Activated naive CD4-positive, alpha-beta T cell treated with Interleukin-2 at 50 U/mL for 16 hours (primary cell): Measurements from ENCODE around the gene CTXND2.
"Not testable (repeated sequence)": the region's sequence is repeated elsewhere in the genome, so short reads cannot be mapped to it uniquely, and the experiment has no call there.

ENCODE experiments used
- DNase-seq: peaks from one replicate; pipeline ENCODE4 v3.0.0-alpha.2; 2020

CTXND2 gene

GRCh38 chr1:150887018-150887417 lies at the start of gene CTXND2:
TSS of gene CTXND2 (plus strand) at chr1:150887136. CDS start at chr1:150912315, 25,179 bp downstream.
- no peak for DNase-seq

DNA sequence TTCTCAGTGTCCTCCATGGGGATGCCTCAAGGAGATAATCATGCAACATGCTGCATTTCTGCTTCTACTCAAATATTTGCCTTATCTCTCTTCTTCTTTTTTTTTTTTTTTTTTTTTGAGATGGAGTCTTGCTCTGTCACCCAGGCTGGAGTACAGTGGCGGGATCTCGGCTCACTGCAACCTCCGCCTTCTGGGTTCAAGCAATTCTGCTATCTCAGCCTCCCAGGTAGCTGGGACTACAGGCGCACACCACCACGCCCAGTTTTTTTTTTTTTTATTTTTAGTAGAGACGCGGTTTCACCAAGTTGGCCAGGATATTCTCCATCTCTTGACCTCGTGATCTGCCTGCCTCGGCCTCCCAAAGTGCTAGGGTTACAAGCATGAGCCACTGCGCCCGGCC lies 46.1 kb upstream of the CTXND2 start:
- DNase-seq: not testable (repeated sequence)

GRCh38 chr1:150841626-150842025 lies 45.3 kb upstream of the CTXND2 start:
- no peak for DNase-seq

- no peak for DNase-seq
These were observed 44.6 kb upstream of the CTXND2 start for GRCh38 chr1:150842343-150842742.

DNA sequence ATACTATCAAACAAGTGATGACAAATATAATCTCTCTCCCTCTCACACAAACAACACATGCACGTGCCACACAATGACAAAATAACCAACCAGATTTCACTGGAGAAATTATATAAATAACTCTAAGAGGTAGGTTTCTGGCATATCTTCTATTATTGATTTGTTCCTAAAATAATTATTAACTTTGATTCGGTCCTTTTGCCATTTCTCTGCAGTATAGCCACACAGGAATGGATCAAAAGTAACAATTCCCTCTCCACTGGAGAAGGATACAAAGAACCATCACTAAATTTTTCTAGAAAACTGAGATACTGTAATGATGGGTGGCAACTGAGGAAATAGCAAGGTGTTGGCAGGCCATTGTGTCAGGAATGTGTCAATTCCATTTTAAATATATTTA lies 44.0 kb upstream of the CTXND2 start:
- DNase-seq: no peak

DNA sequence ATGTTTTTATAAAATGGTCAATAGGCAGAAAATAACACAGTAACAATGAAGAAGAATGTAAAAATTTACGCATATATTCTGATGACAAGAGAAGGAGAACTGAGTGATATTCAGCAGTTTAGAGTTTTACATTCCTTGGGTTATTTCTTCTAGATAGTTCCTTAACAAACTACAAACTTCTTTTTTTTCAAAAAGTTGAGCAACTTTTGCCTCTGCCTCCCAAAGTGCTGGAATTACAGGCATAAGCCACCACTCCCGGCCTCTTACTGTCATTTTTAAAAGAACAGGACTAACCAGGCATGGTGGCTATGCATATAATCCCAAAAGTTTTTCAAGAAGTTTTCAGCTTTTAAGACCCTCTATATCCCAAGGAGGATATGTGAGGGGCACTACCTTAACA lies 43.5 kb upstream of the CTXND2 start:
- no peak for DNase-seq

DNA sequence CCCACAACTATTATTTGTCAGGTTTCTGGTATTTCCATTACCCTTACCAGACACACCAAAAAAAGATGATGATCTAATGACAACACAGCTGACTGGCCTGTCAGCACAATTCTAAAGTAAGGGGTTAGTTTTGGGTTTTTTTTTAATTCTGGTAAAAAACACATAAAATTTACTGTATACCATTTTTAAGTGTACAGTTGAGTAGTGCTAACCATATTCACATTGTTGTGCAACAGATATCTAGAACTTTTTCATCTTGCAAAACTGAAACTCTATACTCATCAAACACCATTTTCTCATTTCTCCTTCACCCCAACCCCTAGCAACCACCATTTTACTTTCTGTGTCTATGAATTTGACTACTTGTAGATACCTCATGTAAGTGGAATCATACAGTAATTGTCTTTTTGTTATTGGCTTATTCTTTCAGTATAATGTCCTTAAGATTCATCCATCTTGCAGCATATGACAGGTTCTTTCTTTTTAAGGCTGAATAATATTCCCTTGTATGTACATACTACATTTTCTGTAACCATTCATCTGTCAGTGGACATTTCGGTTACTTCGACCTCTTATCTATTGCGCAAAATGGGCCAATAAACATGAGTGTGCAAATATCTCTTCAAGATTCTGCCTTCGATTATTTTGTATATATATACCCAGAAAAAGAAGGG lies 40.3 kb upstream of the CTXND2 start:
- DNase-seq: no peak

DNA sequence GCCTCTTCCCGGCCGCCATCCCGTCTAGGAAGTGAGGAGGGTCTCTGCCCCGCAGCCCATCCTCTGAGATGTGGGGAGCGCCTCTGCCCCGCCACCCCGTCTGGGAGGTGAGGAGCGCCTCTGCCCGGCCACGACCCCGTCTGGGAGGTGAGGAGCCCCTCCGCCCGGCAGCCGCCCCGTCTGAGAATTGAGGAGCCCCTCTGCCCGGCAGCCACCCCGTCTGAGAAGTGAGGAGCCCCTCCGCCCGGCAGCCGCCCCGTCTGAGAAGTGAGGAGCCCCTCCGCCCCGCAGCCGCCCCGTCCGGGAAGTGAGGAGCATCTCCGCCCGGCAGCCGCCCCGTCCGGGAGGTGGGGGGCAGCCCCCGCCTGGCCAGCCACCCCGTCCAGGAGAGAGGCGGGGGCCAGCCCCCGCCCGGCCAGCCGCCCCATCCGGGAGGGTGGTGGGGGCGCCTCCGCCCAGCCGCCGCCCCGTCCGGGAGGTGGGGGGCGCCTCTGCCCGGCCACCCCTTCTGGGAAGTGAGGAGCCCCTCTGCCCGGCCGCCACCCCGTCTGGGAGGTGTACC lies 36.1 kb upstream of the CTXND2 start:
- DNase-seq: not testable (repeated sequence)

DNA sequence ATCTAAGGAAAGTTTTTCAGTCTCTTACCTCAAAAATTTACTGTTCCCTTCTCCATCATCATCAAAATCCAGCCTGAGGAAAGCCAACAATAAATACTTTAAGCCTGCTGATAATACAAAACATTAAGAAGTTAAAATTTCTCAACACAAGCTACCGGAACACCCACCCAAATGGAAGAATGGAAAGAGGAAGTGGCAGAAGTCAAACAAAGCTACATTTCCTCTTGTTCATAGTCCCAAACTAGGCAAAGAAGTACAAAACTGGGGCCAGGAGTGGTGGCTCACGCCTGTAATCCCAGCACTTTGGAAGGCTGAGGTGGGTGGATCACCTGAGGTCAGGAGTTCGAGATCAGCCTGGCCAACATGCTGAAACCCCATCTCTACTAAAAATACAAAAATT lies 34.2 kb upstream of the CTXND2 start:
- DNase-seq: not testable (repeated sequence)

DNA sequence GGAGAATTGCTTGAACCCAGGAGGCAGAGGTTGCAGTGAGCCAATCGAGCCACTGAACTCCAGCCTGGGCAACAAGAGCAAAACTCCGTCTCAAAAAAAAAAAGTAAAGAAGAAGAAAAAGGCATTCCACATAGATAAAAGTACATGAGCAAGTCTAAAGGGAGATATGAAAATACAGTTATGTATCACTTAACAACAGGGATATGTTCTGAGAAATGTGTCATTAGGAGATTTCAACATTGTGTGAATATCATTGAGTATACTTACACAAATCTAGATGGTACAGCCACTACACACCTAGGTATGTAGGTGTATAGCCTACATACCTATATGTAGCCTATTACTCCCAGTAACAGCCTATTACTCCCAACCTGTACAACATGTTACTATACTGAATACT lies 23.2 kb upstream of the CTXND2 start:
- DNase-seq: no peak

GRCh38 chr1:150864200-150864599 lies 22.7 kb upstream of the CTXND2 start:
- not testable (repeated sequence) for DNase-seq

DNA sequence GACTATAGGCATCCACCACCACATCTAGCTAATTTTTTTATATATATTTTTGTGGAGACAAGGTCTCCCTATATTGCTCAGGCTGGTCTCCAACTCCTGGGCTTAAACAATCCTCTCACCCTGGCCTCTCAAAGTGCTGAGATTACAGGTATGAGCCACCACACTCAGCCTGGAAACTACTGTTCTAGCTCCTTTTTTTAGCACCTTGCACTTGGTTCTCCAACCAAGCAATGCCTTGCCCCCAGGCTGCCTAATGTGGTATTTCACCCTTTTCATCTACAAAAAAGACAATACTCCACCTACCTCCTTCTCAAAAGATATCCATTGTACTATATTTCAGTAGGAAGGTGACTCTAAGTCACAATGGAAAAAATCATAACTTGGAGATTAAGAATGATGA lies 17.3 kb upstream of the CTXND2 start:
- DNase-seq: no peak

DNA sequence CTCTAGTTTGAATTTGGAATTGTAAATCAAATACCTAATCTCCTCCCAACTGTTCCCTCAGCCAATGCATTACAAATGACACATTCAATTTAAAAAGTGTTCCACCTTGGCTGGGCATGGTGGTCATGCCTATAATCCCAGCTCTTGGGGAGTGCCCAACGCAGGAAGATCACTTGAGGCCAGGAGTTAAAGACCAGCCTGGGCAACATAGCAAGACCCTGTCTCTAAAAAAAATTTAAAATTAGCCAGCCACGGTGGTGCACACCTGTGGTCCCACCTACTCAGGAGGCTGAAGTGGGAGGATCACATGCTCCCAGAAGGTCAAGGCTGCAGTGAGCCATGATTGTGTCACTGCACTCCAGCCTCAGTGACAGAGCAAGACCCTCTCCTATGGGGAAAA lies 14.4 kb upstream of the CTXND2 start:
- no peak for DNase-seq

DNA sequence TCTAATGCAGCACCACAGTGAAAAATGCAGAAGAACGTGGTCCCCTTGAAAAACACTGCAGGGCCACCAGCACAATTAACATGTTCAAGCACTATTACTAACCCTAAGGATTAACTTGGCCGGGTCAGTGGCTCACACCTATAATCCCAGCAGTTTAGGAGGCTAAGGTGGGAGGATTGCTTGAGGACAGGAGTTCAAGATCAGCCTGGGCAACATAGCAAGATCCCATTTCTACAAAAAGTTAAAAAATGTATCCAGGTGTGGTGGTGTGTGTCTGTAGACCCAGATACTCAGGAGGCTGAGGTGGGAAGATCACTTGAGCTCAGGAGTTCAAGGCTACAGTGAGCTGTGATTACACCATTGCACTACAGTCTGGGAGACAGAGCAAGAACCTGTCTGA lies 13.4 kb upstream of the CTXND2 start:
- DNase-seq: no peak

DNA sequence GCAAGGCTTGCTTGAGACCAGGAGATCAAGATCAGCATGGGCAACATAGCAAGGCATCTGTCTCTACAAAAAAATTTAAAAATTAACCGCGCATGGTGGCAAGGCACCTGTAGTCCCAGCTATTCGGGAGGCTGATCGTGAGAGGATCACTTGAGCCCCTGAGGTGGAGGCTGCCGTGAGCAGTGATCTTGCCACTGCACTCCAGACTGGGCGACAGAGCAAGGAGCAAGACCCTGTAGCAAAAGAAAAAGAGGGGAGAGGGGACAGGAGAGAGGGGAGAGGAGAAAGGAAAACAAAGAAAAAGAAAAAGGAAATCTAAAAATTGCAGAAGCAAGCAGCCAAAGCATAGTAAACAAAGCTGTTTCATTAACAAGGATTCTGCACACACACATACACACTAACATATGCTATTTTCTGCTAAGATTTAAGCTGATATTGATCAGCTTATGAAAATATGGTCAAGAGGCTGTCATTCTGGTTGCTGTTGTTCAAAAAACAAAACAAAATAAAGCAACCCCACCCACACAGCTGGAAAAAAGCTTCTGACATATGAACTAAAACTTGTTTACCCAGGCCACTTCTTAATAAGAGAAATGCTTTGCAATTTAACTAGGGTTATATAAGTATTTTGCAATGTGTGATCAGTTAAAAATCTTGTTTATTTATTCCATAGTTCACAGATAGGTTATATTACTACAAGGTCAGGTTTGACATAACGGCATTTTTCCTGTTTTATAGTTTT lies 12.3 kb upstream of the CTXND2 start:
- no peak for DNase-seq

- DNase-seq: peak; percentile 6
These were observed 11.5 kb upstream of the CTXND2 start for GRCh38 chr1:150875197-150876118.

GRCh38 chr1:150876119-150876454 lies 10.8 kb upstream of the CTXND2 start:
- DNase-seq: no peak

DNA sequence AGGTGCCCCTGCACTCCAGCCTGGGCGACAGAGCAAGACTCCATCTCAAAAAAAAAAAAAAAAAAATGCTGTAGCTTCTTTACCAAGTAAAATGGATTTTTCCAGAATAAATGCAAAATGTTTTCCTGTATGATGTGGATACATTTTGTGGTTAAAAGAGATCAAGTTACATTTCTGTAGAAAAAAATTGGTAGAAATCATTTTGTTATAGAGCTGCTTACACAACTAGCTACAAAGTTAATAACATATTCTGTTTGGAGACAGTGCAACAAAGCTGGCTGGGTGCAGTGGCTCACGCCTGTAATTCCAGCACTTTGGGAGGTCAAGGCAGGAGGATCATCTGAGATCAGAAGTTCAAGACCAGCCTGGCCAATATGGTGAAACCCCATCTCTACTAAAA lies 8.0 kb upstream of the CTXND2 start:
- DNase-seq: not testable (repeated sequence)

DNA sequence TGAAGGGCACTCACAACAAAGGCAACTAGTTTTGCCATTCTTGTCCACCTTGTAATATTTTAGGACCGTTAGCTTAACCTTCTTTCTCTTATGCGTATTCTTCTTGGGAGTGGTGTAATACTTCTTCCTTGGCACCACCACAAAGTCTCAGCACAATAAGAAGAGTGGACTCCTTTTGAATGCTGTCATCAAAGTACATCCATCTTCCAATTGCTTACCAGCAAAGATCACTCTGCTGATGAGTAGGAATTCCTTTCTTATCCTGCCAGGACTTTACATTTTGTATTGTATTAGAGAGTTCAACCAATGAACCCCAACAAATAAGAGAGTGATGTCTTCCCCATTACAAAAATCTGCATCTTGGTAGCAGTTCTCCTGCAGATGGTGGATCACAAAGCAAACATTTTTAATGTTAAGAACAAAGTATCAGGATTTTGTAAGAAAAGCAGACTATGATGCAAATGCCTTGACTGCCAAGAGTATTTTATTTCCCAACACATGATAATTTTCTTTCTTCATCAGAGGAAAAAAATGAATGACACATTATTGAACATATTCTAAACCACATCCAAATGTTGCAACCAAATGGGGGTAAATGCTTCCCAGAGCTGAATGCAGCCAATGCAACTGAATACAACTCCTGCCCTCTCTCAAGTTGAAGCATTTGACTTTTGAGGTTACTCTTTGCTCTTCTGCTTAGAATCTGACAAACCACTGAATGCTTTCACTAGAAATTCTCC lies 5.4 kb upstream of the CTXND2 start:
- no peak for DNase-seq

DNA sequence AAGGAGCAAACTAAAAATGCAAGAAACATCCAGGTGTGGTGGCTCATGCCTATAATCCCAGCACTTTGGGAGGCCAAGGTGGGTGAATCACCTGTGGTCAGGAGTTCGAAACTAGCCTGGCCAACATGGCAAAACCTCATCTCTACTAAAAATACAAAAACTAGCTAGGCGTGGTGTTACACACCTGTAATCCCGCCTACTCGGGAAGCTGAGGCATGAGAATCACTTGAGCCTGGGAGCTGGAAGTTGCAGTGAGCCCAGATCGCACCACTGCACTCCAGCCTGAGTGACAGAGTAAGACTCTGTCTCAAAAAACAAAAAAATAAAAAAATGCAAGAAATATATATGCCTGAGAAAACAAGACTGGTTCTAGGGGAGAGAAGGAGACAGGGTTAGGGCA lies 3.8 kb upstream of the CTXND2 start:
- DNase-seq: not testable (repeated sequence)

- no peak for DNase-seq
These were observed 1.8 kb downstream of the CTXND2 start for GRCh38 chr1:150888727-150889126.

DNA sequence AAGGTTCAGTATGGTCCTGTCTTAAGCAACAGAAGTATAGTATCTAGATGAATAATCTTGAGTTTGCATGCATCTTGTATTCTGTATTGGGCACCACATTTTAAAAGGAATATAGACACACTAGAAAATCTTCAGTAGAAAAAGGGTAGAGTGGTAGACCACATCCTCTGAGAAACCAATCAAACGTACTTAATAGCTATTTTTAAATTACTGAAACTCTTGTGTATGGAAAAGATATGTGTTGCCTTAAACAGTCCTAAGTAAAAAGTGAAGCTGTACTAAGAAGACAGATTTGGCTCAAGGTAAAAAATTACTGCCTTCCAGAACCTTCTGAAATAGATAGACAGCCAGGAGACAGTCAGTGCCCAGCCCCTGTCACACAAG lies 3.1 kb downstream of the CTXND2 start:
- DNase-seq: no peak
